DOHH2 (cell line): ENCODE measurements around the gene SLC12A8.

ENCODE experiments used
- EZH2phosphoT487 ChIP-seq: fragments of 200-600 bp; sonication (generic); IDR thresholded peaks from 2 replicates; pipeline ENCODE4 v1.6.1; 2017; ENCODE audit warnings: borderline replicate concordance, mild to moderate bottlenecking, antibody characterized with exemption, low read length, moderate library complexity, mixed read lengths
- TF ChIP-seq, protein P1 (sequence below): fragments of 200-600 bp; sonication (generic); IDR thresholded peaks from one replicate; pipeline ENCODE4 v1.5.1; 2014; ENCODE audit warnings: antibody characterized with exemption, mild to moderate bottlenecking, low read depth, low read length; ENCODE audit not compliant: poor library complexity, severe bottlenecking

DNA sequence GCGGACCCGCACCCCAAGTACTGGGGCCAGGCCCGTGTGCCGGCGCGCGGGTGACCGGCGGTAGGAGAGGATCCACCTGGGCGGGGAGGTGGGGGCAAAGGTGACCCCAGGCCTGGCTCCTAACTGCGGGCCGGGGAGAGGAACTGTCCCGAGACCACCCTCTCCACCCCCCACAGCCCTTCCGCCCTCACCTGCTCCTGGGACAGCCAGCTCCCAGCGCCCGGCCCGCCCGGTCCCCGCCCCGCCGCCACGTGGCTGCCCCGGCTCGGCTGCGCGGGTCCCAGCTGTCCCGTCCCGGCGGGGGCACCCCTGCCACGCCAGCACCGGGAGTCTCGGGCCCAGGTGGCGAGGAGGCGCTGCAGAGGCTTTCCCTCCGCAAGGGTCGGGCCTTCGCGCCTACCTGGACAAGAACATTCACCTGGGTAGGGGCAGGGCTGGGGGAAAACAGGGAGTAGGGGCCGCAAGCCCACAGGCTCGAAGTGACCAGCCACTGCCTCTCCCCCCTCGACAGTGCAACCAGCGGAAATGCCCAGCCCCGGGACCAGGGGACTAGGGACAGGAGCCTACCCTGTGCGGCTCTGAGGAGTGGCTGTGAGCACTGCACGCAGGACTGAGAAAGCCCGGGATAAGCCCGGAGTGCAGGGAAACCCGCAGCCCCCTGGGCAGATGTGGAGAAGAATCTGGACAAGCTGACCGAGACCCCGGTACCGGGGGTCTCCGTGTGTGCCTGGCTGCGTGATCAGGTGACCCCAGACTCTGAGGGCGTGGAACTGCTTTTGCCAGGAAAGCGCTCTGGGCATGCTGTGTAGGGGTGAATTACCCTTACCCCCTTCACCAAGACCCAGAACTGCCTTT is at the start of gene SLC12A8:
- TF ChIP-seq, protein P1, sequence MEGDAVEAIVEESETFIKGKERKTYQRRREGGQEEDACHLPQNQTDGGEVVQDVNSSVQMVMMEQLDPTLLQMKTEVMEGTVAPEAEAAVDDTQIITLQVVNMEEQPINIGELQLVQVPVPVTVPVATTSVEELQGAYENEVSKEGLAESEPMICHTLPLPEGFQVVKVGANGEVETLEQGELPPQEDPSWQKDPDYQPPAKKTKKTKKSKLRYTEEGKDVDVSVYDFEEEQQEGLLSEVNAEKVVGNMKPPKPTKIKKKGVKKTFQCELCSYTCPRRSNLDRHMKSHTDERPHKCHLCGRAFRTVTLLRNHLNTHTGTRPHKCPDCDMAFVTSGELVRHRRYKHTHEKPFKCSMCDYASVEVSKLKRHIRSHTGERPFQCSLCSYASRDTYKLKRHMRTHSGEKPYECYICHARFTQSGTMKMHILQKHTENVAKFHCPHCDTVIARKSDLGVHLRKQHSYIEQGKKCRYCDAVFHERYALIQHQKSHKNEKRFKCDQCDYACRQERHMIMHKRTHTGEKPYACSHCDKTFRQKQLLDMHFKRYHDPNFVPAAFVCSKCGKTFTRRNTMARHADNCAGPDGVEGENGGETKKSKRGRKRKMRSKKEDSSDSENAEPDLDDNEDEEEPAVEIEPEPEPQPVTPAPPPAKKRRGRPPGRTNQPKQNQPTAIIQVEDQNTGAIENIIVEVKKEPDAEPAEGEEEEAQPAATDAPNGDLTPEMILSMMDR = no peak
- no peak; the same call in none of the 2 replicates for TF ChIP-seq EZH2phosphoT487
